Skeletal muscle cell (primary cell): ENCODE measurements around the gene SFSWAP.
"Not testable (repeated sequence)": the region's sequence is repeated elsewhere in the genome, so short reads cannot be mapped to it uniquely, and the experiment has no call there.

Experiments used
- DNase-seq: peaks from one replicate; pipeline ENCODE4 v3.0.0-alpha.2; 2010; ENCODE audit warnings: low read depth
- H3K4me3 ChIP-seq: 2 replicates; pipeline ENCODE4 v1.5.1; 2011; ENCODE audit warnings: low read depth, mild to moderate bottlenecking, control low read depth, low read length, moderate library complexity

Gene SFSWAP

DNA sequence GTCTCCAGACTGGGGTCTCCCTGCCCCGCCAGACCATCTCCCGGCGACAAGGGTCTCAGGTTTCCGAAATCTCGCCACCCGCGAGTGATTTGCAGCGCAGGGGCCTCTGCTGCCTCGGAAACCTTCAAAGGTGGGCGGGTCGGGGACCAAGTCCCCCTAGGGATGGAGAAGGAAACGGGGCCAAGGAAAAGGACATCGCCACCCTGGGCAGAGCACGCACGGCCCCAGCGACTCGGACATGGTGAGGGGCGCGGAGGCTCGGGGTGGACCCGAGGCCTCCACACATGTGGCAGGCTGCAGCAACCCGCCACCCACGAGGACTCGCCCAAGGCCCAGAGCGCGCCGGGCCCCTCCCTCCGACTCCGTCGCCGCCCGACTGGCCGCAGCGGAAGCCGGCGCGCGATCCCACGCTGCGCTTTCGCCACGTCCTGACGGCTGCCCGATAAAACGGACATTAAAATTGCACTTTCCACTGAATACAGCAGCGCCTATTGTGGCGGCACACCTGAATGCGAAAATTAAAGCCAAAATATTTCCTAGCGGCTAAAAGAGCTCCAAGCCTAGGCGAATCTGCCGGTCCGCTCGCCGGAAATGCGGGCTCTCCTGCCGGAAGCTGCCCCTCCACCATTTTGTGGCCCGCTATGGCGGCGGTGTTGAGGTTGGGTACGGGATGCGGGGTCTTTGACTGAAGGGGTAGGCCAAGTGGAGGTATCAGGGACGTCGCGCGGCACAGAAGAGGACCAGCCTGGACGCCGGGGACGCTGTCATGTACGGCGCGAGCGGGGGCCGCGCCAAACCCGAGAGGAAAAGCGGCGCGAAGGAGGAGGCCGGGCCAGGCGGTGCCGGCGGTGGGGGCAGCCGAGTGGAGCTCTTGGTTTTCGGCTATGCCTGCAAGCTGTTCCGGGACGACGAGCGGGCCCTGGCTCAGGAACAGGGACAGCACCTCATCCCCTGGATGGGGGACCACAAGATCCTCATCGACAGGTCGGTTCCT lies at the start of gene SFSWAP:
Gene SFSWAP, plus strand, starts transcription at position 627 of the 994 bp plus-strand sequence. Its CDS starts 140 bp downstream, at position 767.
- DNase-seq = peak; percentile 30

DNA sequence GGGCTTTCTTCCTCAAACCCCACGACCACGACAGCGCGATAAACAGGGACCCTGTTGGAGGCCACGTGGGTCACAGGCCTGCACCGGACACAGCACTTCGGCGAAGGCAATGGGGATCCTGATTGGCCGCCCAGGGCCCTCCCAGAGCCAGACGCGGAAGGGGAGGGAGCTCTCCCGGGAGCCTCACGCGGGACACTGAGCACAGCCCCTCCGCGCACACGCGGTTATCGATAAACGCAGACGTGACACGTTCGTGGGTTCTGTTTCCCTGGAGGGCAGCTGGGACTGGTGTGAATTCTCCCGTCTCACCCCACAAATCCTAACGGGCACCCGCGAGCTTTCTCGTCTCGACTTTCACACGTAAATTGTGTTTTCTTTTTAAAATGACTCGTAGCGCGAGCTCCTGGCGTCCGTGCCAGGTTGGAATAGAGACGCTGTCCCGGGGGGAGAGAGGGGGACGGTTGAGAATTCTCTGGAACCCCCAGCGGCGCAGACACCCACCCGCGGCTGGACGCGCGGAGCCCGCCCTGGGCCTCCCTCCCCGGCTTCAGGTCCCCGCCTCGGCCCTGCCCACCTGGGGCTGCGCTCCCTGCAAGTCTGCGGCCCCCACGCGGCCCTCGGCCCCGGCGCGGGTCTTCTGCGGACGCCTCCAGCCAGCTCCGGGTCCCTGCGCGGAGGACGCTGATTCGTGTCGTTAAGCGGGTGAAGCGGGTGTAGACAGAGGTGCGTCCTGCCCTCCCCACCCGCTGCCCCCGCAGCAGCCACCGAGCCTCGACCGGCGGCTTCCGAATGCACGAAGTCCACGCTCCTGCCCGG lies 49.5 kb upstream of the SFSWAP start:
- H3K4me3 ChIP-seq, DNase-seq: not testable (repeated sequence)

More for the DNA sequence above, at the start of gene SFSWAP:
- H3K4me3 ChIP-seq = peak within 1 kb of the TSS; percentile 100

DNA sequence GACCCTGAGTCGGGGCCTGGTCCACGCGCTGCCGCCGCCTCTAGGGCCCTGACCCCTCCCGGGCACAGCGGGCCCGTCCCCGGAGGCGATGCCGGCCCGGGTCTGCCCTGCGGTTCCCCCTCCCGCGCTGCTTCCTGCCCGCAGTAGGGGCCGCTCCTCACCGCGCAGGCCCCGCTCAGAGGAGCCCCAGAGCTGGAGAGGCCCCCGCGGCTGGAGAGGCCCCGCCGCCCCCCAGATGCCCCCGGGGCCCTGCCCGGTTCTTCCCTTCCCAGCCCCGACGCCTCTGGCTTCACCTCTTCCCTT lies 49.0 kb upstream of the SFSWAP start:
- not testable (repeated sequence) for DNase-seq, H3K4me3 ChIP-seq

DNA sequence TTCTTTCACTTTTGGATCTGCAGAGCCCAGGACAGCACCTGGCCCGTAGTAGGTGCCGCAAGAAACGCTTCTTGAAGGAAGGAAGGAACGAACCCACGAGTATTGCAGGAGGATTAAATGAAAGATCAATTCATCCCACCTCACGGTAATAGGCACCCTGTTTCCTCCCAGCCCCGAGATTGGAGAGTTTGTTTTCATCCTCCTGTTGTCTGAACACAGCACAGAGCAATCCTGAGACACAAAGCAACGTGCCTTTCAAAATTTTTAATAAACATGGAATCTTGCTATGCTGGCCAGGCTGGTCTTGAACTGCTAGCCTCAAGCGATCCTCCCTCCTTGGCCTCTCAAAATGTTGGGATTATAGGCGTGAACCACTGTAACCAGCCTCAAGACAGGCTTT lies 48.5 kb upstream of the SFSWAP start:
- not testable (repeated sequence) for DNase-seq, H3K4me3 ChIP-seq

DNA sequence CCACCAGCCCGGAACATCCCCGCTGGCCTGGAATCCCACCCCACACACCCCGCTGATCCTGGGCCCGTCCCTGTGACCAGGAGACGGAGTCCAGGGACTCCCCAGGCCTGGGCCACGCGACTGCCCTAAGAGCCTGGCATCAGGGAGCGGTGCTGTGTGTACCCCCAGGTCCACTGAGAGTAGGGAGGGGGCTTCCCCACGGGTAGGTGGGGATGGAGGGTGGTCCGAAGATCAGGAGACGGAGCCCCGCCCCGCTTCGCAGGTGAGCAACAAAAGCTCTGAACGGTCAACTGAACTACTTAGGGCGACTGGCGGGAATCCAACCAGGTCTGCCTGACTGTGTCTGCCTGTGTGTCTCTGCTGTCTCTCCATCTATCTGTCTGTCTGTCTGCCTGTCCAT lies 45.2 kb upstream of the SFSWAP start:
- not testable (repeated sequence) for H3K4me3 ChIP-seq, DNase-seq

DNA sequence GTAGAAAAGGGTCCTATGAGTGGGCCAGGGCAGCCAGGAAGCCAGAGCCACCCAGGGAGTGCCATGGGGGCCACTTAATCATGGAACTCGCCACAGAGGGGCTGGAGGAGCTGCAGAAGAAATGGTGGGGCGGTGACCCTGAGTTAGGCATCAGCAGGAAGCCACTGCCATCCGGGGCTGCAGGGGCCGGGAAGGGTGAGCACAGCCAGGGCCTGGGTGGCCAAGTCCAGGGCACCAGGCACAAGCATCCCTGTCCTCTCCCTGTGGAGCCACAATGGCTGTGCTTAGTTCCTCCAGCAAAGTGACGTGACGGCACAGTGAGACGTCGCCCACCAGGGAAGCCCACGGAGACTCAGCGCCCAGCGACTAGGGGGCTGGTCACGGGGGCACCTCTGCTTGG lies 44.4 kb upstream of the SFSWAP start:
- not testable (repeated sequence) for DNase-seq, H3K4me3 ChIP-seq

DNA sequence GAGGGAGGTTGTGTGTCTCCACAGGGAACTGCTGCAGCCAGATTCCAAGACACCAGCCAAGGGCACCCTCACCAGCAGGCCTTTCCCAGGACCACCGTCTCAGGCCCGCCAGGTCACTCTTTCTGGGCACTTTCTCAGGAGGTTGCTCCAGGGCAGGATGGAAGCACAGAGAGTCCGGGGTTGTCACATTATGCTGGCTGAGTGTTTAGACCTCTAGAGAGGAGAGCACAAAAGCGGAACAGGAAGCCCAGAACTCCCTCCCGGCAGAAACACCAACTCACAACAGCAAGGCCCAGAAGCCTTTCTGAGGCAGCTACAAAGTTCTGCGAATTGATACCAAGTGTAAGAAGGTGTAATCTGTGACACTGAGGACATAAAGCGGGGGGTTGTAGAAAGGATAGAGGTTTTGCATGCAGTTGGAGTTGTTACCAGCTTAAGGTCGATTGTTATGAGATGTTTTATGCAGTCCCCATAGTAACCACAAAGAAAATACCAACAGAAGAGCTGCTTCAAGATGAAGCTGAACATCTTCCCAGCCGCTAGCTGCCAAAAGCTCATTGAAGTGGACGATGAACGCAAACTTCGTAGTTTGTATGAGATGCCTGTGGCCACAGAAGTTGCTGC lies 43.8 kb upstream of the SFSWAP start:
- not testable (repeated sequence) for H3K4me3 ChIP-seq, DNase-seq

DNA sequence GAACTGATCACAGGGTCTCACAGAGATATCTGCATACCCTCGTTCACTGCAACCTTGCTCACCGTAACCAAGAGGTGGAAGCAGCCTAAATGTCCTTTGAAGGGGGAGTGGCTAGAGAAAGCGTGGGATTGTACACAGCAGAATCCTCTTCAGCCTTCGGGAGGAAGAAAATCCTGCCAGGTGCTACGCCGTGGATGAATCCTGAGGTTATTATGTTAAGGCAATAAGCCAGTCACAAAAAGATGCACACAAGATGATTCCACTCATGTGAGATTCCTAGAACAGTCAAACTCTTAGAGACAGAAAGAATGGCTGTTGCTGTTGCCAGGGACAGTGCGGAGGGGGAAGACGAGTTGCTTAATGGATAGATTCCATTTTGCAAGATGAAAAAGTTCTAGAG lies 39.6 kb upstream of the SFSWAP start:
- no peak overlapping the region for H3K4me3 ChIP-seq
- no peak for DNase-seq

DNA sequence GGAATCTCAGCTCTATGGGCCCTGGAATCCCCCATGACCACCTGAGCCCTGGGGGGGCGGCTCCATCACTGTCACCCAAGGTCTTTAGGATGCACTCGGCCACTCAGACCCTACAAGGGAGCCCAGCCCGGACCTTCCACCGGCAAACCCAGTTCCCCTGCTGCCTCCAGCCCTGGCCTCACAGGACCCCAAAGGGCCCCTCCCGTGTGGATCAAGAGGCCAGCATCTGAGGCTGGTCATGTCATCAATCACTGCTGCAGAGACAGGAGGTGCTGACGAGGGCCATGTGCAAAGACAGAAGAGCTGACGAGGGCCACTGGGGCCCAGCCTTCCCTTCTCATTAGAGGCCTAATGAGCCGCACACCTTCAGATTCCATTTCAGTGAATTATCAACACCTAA lies 39.0 kb upstream of the SFSWAP start:
- no peak overlapping the region for H3K4me3 ChIP-seq
- no peak for DNase-seq

DNA sequence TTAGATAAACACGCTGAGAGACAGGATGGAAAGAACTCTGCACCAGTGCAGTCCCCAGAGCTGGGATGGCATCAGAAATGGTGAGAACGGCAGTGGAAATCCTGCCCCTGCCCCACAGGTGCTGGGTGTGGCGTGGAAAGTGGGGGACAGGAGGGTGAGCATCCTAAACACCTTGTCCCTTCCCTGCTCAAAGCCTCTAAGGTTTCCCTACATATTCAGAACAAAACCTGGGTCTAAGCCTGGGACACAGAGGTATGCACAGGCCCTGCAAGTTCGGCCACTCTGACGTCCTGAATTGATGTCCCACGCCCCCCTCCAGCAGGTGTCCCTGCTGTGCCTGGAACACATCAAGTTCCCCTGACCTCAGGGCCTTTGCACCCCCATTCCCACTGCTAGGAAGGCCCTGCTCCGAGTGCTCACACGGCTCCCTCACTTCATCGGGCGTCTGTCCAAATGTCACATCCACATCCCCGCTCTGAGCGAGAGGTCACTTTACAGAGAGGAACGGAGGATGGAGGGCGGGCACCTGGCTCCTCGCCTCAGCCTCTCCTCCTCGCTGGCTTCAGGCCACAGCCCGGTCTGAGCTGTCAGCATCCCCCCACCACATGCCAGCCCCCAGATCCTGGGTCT lies 38.5 kb upstream of the SFSWAP start:
- DNase-seq = no peak
- H3K4me3 ChIP-seq = no peak overlapping the region

DNA sequence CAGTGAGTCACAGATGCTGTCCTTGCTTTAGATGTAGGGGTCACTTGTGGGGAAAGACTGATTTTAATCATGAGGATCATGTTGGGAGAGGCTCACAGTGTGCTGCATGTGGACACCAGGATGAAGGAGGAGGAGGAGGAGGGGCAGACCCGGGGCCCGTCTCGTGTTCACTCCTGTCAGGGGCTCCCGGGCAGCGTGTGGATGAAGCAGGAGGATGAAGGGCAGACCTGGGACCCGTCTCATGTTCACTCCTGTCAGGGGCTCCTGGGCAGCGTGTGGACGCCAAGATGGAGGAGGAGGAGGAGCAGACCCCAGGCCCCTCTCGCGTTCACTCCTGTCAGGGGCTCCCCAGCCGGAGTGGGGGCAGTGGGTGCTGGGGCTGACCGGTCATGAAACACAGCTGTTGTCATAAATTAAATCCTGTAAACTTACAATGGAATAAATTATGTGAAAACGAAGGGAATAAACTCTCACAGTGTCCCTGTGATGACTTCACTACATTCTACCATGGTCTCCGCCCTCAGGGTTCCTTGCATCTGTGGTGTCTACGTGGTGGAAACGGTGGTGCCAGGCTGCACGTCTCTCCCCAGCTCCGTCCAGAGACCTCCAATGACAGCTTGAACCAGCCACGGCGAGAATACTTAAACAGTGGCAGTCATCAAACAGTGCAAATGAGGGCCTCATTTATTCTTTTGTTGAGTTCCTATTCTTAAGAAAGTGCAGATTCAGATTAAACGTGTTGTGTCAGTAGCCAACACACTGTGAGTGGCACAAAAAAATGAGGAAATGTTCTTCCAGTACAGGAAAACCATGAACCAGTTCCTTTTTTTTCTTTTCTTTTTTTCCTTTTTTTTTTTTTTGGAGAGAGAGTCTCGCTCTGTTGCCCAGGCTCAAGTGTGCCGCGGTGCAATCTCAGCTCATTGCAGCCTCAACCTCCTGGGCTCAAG lies 37.7 kb upstream of the SFSWAP start:
- no peak for DNase-seq
- H3K4me3 ChIP-seq = no peak overlapping the region

DNA sequence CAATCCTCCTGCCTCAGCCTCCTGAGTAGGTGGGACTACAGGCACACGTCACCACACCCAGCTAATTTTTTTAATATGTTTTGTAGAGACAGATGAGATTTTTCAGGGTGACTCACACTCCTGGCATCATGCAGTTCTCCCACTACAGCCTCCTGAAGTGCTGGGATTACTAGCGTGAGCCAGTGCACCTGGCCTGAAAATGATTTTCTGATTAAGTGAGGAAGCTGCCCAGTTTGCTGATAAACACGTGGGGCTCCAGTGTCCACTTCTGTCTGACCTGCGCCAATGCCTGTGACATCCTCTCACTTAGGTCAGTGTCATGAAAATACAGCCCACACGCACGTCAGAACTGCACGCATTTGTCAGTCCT lies 37.0 kb upstream of the SFSWAP start:
- H3K4me3 ChIP-seq = no peak overlapping the region
- no peak for DNase-seq

DNA sequence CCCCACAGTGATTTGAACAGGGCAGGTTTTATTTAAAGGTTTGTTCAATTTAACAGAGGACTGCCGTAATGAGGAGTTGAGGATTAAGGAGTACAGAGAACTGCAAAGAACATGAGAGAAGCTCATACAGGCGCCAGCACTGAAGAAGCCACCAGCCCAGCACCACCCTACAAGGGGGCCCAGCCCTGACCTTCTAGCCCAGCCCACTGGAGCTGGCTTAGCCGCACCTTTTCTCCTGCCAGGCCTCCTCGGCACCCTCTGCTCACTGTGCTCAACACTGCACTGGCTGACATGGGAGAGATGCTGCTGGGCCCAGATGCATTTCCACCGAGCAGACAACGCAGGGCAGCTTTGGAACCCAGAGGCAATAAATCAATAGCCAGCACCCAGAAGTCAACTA lies 36.5 kb upstream of the SFSWAP start:
- no peak overlapping the region for H3K4me3 ChIP-seq
- DNase-seq = no peak

DNA sequence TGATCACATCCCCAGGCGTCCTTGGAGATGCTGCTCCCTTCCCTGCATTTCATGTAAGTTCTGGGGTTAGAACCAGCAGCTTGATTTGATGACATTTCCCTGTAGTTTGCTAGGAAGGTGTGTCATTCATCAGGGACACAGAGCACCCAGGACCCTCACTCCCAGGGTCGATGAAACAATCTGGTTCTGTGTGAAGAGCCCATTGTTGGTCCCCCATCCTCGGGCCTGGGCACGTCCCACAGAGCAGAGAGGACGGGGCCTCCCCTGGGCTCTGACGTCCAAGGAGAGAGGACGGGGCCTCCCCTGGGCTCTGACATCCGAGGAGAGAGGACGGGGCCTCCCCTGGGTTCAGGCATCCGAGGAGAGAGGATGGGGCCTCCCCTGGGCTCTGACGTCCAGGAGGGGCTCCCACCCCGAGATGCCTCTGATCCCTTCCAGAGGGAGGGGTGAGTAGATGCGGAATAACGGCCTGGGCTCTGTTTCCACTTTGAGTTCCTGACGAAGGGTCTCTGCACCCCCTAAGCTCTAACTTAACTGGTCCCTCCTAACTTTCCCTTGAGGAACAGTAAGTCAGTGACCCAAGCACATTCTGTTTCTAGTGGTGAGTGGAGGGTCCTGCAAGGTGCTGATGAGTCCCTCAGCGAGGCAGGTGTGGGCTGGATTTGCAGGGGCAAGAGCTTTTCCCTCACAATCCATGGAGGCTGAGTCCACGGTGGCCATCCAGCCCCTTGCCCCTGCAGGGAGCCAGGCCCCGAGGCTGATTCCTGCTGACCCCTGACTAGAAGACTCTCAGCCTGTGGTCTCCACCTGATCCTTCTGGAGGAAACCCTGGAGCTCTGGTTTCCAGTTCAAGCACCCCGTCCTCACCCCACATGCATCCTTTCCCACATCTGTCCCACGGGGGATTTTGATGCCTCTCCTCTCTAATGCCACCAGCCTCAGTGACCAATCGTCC lies 35.5 kb upstream of the SFSWAP start:
- DNase-seq = no peak
- no peak overlapping the region for H3K4me3 ChIP-seq

DNA sequence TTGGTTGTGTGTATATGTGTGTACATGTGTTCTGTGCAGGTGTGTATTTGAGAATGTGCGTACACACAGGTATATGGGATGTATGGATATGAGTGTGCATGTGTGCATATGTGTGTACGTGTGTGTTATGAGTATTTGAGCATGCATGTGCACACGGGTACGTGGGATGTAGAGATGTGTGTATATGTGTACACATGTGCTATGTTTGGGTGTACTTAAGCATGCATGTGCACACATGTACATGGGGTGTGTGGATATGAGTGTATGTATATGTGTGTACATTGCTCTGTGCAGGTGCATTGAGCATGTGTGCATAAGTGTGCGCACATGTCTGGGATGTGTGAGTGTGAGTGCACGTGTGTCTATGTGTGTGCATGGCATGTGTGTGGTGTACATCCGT lies 34.3 kb upstream of the SFSWAP start:
- no peak overlapping the region for H3K4me3 ChIP-seq
- DNase-seq = no peak

DNA sequence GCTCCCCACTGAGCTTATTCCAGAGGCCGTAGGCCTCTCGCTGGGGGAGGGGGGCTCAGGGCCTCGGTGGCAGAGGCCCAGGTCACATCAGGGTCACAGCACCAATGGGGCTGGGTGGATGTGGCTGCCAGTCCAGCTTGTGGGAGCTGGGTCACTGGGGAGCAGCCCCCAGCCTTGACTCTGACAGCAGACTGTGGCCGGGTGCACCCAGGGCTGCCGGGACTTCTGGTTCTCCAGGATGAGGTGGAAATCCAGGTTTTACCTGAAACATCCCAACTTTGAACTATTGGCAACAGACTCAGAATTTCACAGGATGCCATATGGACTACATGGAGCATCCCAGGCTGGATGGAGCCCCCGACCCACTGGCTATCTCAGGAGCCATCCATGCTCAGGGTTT lies 33.8 kb upstream of the SFSWAP start:
- not testable (repeated sequence) for DNase-seq, H3K4me3 ChIP-seq

DNA sequence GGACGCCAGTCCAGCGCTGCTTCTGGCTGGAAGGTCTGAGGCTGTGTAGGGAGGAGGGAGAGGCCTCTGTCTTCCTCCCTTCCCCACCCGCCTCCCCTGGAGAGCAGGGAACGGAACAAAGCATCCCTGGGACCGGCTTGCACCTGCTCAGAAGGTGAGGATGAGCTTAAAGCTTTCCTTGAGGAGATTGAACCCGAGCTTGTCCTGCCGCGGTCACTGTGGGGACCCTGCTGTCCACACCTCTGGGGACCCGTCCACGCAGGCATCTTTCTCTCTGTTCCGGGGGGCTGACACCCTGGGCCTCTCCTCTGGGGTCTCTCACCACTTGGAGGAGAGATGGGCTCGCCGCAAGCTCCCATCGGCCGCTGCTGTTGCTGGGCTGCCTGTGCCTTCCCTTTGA lies 33.2 kb upstream of the SFSWAP start:
- DNase-seq = no peak
- H3K4me3 ChIP-seq = no peak overlapping the region
